H1 (cell line): ENCODE data around the gene PAK5. TPM values are rescaled to one million over a fixed set of nuclear protein-coding genes. Genes with fewer than 3 reads are reported as not detected.

ENCODE experiments used
- CTCF ChIA-PET: fragments of 300-600 bp; sonication (Branson Sonifier 250); formaldehyde crosslinking; loops from one replicate; lab custom pipeline; 2021; ENCODE audit not compliant: partially characterized antibody; lab: Charles Lee
- POLR2A ChIA-PET: fragments of 300-600 bp; sonication (Branson Sonifier 250); formaldehyde crosslinking; loops from one replicate; lab custom pipeline; 2021; ENCODE audit warnings: inconsistent platforms; ENCODE audit not compliant: partially characterized antibody; lab: Charles Lee
- DNase-seq, 2 experiments: peaks; one replicate each; pipeline versions ENCODE4 v3.0.0 to v3.0.0-alpha.2; 2010 to 2022; ENCODE audit warnings: low spot score in 2 of 2, low read depth in 1 of 2, mixed read lengths in 1 of 2
- FAIRE-seq: peaks from 2 replicates; lab custom pipeline; 2011; peaks lifted over from hg19 to GRCh38; lab: Jason Lieb, UNC
- H2AFZ ChIP-seq: 2 replicates; pipeline ENCODE4 v1.8.1; 2012; ENCODE audit warnings: low read length, inconsistent platforms
- H2AK5ac ChIP-seq: 2 replicates; pipeline ENCODE4 v1.6.1; 2013; ENCODE audit warnings: low read depth, low read length
- H2BK120ac ChIP-seq: replicated peaks from 2 replicates; pipeline ENCODE3; 2013; ENCODE audit warnings: low read depth, low read length, inconsistent platforms
- H2BK12ac ChIP-seq: 2 replicates; pipeline ENCODE4 v1.6.1; 2013; ENCODE audit warnings: low read depth, low read length
- H2BK15ac ChIP-seq: 2 replicates; pipeline ENCODE4 v1.6.1; 2013; ENCODE audit warnings: low read length
- H2BK20ac ChIP-seq: 2 replicates; pipeline ENCODE4 v1.6.1; 2013; ENCODE audit warnings: low read length
- H2BK5ac ChIP-seq: 2 replicates; pipeline ENCODE4 v1.6.1; 2013; ENCODE audit warnings: low read depth, low read length
- H3K14ac ChIP-seq: 2 replicates; pipeline ENCODE4 v1.6.1; 2013; ENCODE audit warnings: inconsistent platforms; ENCODE audit not compliant: insufficient read length
- H3K18ac ChIP-seq: 2 replicates; pipeline ENCODE4 v1.6.1; 2013; ENCODE audit warnings: low read length; ENCODE audit errors: extremely low read depth
- H3K23ac ChIP-seq: 2 replicates; pipeline ENCODE4 v1.6.1; 2013; ENCODE audit warnings: inconsistent platforms; ENCODE audit not compliant: insufficient read length
- H3K23me2 ChIP-seq: 2 replicates; pipeline ENCODE4 v1.6.1; 2013; ENCODE audit warnings: low read depth, low read length
- H3K27ac ChIP-seq: 2 replicates; pipeline ENCODE4 v1.6.1; 2011; ENCODE audit warnings: low read depth, low read length, inconsistent platforms
- H3K27me3 ChIP-seq, 4 experiments: replicated peaks in 1 of 4; 1 replicate in 1 of 4; 2 replicates in 3 of 4; pipeline versions ENCODE4 v1.6.1 to v1.8.1; 2011 to 2013; ENCODE audit warnings: low read length in 3 of 4, mild to moderate bottlenecking in 3 of 4, inconsistent platforms in 2 of 4, mixed read lengths in 2 of 4, moderate library complexity in 1 of 4; ENCODE audit not compliant: control insufficient read depth in 3 of 4, insufficient read depth in 3 of 4; ENCODE audit errors: extremely low read depth in 1 of 4
- H3K36me3 ChIP-seq, 4 experiments: 2 replicates each; pipeline versions ENCODE4 v1.6.1 to v1.8.1; 2011 to 2013; ENCODE audit warnings: mild to moderate bottlenecking in 4 of 4, low read length in 3 of 4, moderate library complexity in 2 of 4, control low read depth in 1 of 4, inconsistent platforms in 1 of 4; ENCODE audit not compliant: insufficient read depth in 4 of 4, control insufficient read depth in 2 of 4
- H3K4ac ChIP-seq: replicated peaks from 2 replicates; pipeline ENCODE3; 2013; ENCODE audit warnings: low read length, low read depth, mixed read lengths, inconsistent platforms; ENCODE audit not compliant: insufficient read length
- H3K4me1 ChIP-seq, 4 experiments: replicated peaks in 1 of 4; 1 replicate in 1 of 4; 2 replicates in 3 of 4; pipeline versions ENCODE4 v1.6.1 to v1.8.1; 2011 to 2013; ENCODE audit warnings: low read length in 3 of 4, inconsistent platforms in 2 of 4, mixed read lengths in 1 of 4; ENCODE audit not compliant: insufficient read depth in 4 of 4, control insufficient read depth in 3 of 4
- H3K4me2 ChIP-seq, 2 experiments: 2 replicates each; pipeline versions ENCODE4 v1.6.1 to v1.8.1; 2011 to 2013; ENCODE audit warnings: low read depth in 2 of 2, low read length in 2 of 2, control low read depth in 1 of 2, inconsistent platforms in 1 of 2, mild to moderate bottlenecking in 1 of 2; ENCODE audit not compliant: insufficient read depth in 1 of 2
- H3K4me3 ChIP-seq, 4 experiments: fragments of 200-600, 300-600 bp in 1 of 4; sonication (generic), shearing (Covaris generic), sonication (Bioruptor Twin) in 1 of 4; 2 replicates each; pipeline versions ENCODE4 v1.5.1 to v1.8.1; 2011 to 2016; ENCODE audit warnings: low read length in 4 of 4, low read depth in 3 of 4, control low read depth in 2 of 4, inconsistent platforms in 2 of 4, mild to moderate bottlenecking in 2 of 4, mixed read lengths in 1 of 4, moderate library complexity in 1 of 4; ENCODE audit not compliant: insufficient read depth in 2 of 4; ENCODE audit errors: extremely low read depth in 1 of 4
- H3K56ac ChIP-seq: replicated peaks from 2 replicates; pipeline ENCODE3; 2013; ENCODE audit warnings: low read depth, mild to moderate bottlenecking, mixed read lengths, low read length, inconsistent platforms; ENCODE audit not compliant: insufficient read length
- H3K79me1 ChIP-seq: 2 replicates; pipeline ENCODE4 v1.6.1; 2013; ENCODE audit warnings: low read depth, low read length, control low read depth
- H3K79me2 ChIP-seq, 2 experiments: 2 replicates each; pipeline versions ENCODE4 v1.6.1 to v1.8.1; 2012 to 2013; ENCODE audit warnings: low read length in 2 of 2, mild to moderate bottlenecking in 2 of 2, inconsistent platforms in 1 of 2; ENCODE audit not compliant: insufficient read depth in 2 of 2, control insufficient read depth in 1 of 2
- H3K9ac ChIP-seq, 4 experiments: replicated peaks in 1 of 4; 1 replicate in 1 of 4; 2 replicates in 3 of 4; pipeline versions ENCODE4 v1.6.1 to v1.8.1; 2011 to 2013; ENCODE audit warnings: low read depth in 3 of 4, low read length in 3 of 4, control low read depth in 2 of 4, mild to moderate bottlenecking in 2 of 4, moderate library complexity in 2 of 4, inconsistent platforms in 1 of 4; ENCODE audit errors: extremely low read depth in 1 of 4
- H3K9me3 ChIP-seq, 2 experiments: 2 replicates each; pipeline versions ENCODE4 v1.6.1 to v1.8.1; 2012 to 2013; ENCODE audit warnings: mild to moderate bottlenecking in 2 of 2, moderate library complexity in 2 of 2, control low read depth in 1 of 2, inconsistent platforms in 1 of 2, low read depth in 1 of 2, low read length in 1 of 2, mixed read lengths in 1 of 2; ENCODE audit not compliant: insufficient read depth in 2 of 2
- H4K20me1 ChIP-seq, 2 experiments: replicated peaks in 1 of 2; 2 replicates each; pipeline versions ENCODE3 to v1.8.1; 2011 to 2013; ENCODE audit warnings: inconsistent platforms in 2 of 2, low read length in 2 of 2, mild to moderate bottlenecking in 1 of 2; ENCODE audit not compliant: insufficient read depth in 2 of 2, control insufficient read depth in 1 of 2
- H4K5ac ChIP-seq: 2 replicates; pipeline ENCODE4 v1.6.1; 2013; ENCODE audit warnings: low read length, low read depth, mixed read lengths, inconsistent platforms; ENCODE audit not compliant: insufficient read length
- H4K8ac ChIP-seq: 2 replicates; pipeline ENCODE4 v1.8.0; 2013; ENCODE audit warnings: mild to moderate bottlenecking, moderate library complexity, low read length, inconsistent platforms; ENCODE audit not compliant: insufficient read depth; ENCODE audit errors: extremely low read depth
- H4K91ac ChIP-seq: replicated peaks from 2 replicates; pipeline ENCODE3; 2013; ENCODE audit warnings: low read length, mixed read lengths, inconsistent platforms; ENCODE audit not compliant: insufficient read length
- BCL11A ChIP-seq, 2 experiments: IDR thresholded peaks; one replicate each; pipeline ENCODE4 v1.6.1; 2011; ENCODE audit warnings: low read depth in 2 of 2, low read length in 2 of 2, mild to moderate bottlenecking in 2 of 2
- RNF2 ChIP-seq: fragments of 200-900, 300-1000 bp; sonication (generic); IDR thresholded peaks from 2 replicates; pipeline ENCODE4 v1.7.1; 2016; ENCODE audit warnings: borderline replicate concordance, low read depth, mild to moderate bottlenecking, antibody characterized with exemption, low read length; ENCODE audit not compliant: poor library complexity, severe bottlenecking; ENCODE audit errors: missing control alignments
- SAP30 ChIP-seq: fragments of 300-600 bp; sonication (generic); IDR thresholded peaks from 2 replicates; pipeline ENCODE4 v1.7.1; 2012; ENCODE audit warnings: low read length, moderate library complexity, mild to moderate bottlenecking, inconsistent platforms; ENCODE audit not compliant: insufficient read depth, insufficient replicate concordance
- SRF ChIP-seq: IDR thresholded peaks from 2 replicates; pipeline ENCODE4 v1.6.1; 2011; ENCODE audit warnings: mild to moderate bottlenecking, low read depth, low read length, moderate library complexity
- SUZ12 ChIP-seq: fragments of 200-600 bp; sonication (generic); IDR thresholded peaks from 2 replicates; pipeline ENCODE4 v1.6.1; 2012; ENCODE audit warnings: mild to moderate bottlenecking, inconsistent platforms, low read length, moderate library complexity, mixed read lengths
- TBP ChIP-seq: IDR thresholded peaks from 2 replicates; pipeline ENCODE4 v1.6.1; 2011; ENCODE audit warnings: low read depth, low read length, improper control_type of control experiment
- WGBS, 2 experiments: shearing (Covaris generic) in 1 of 2; methylation state at CpG; one replicate each; pipeline versions ENCODE4 v1.1.6 to v1.1.7; 2013 to 2015; ENCODE audit warnings: low lambda C conversion rate in 2 of 2, mixed read lengths in 2 of 2, inconsistent platforms in 1 of 2, low coverage in 1 of 2, missing lambda C conversion rate in 1 of 2; ENCODE audit not compliant: insufficient replicate concordance in 2 of 2, insufficient coverage in 1 of 2, insufficient read length in 1 of 2; ENCODE audit errors: extremely low coverage in 1 of 2, missing lambda C conversion rate in 1 of 2; 5-methylcytosine and 5-hydroxymethylcytosine counted together
- polyA plus RNA-seq, 7 experiments: library from polyadenylated mRNA; depleted of rRNA in 3 of 7; stranded (reverse) in 5 of 7; unstranded in 2 of 7; fragments of >200 nt in 5 of 7; fragments of 200-250 nt in 2 of 7; gene quantifications; 1 replicate in 5 of 7; 2 replicates in 1 of 7; 4 replicates in 1 of 7; pipeline versions ENCODE4 v1.2.1 to v1.2.3, GENCODE V29; 2011 to 2013; ENCODE audit warnings: missing spikeins in 2 of 7, mixed read lengths in 2 of 7
- total RNA-seq: library from RNA; stranded (reverse); fragmentation: NEBNext Ultra II Directional; extraction: Animal tissue kit (Norgen Biotek cat#: 25700); gene quantifications from 2 replicates; pipeline ENCODE4 v1.2.1, GENCODE V29; 2021

PAK5 gene
- total and polyA plus RNA-seq, 2 of the 8 experiments (the other 6 are each of a cell fraction or from before 2014, with no cell fraction given), result 0.54 to 0.80 TPM

DNA sequence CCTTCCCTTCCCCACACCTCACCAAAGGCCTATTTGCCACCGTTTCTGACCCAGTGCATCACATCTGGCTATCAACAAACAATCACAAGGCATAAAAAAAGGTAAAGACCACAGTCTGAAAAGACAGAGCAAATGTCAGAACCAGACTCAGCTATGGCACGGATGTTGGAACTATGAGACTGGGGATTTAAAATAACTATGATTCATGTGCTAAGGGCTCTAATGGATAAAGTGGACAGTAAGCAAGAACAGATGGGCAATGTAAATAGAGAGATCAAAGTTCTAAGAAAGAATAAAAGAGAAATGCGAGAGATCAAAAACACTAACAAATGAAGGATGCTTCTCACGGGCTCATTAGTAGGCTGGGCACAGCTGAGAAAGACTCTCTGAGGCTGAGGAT, 225.0 kb downstream of the PAK5 start:
- no peak overlapping the region for H4K5ac ChIP-seq
- ChIA-PET CTCF (interaction anchor here (0.7 to 7.4 kb wide), 16 partner anchors 12 to 860 kb away, joined by 3 to 132 read pairs (median 4); no protein-coding TSS in a partner anchor), POLR2A (no interaction called here)
- no peaks in the 10 kb centered on the region for H4K20me1 ChIP-seq
- H3K18ac ChIP-seq, result no peak overlapping the region
- no peak overlapping the region for H4K8ac ChIP-seq
- no peak overlapping the region for H2BK20ac ChIP-seq
- FAIRE-seq (no peak), DNase-seq (no peak)
- H3K27ac ChIP-seq, result no peak overlapping the region
- WGBS, 2 experiments, result 85% methylated on average over 4 of the region's 4 CpGs; no CpG with 5 or more reads in 1 of the 2 experiments
- no peaks in the 10 kb centered on the region for H3K23me2 ChIP-seq
- no peak overlapping the region for H3K4me2 ChIP-seq
- H2BK15ac ChIP-seq, result 0 out of 2 replicates have a peak overlapping the region, but pooled peaks have one; percentile 32
- no peaks in the 10 kb centered on the region for H3K79me2 ChIP-seq
- H3K4me1 ChIP-seq, result peaks cover 0 to 2% (median 0%) of the 10 kb centered on the region in 4 experiments; a peak in 1 of 7 replicates
- H3K9ac ChIP-seq, result no peak overlapping the region
- no peak overlapping the region for H2BK12ac ChIP-seq
- H3K14ac ChIP-seq, result no peak overlapping the region
- H3K23ac ChIP-seq, result no peak overlapping the region
- H3K36me3 ChIP-seq, result no peaks in the 10 kb centered on the region
- H3K9me3 ChIP-seq, result no peaks in the 10 kb centered on the region
- no peaks in the 10 kb centered on the region; a peak in 1 of 7 replicates for H3K27me3 ChIP-seq
- no peak overlapping the region for H4K91ac ChIP-seq
- H2BK5ac ChIP-seq, result no peak overlapping the region
- no peaks in the 10 kb centered on the region for H3K79me1 ChIP-seq
- no peak overlapping the region for H3K4ac ChIP-seq
- H3K56ac ChIP-seq, result no peak overlapping the region
- H2AK5ac ChIP-seq, result no peak overlapping the region
- H2AFZ ChIP-seq, result no peak overlapping the region
- no peak for TF ChIP-seq SAP30
- TF ChIP-seq SRF, result no peak
- no peak for TF ChIP-seq SUZ12
- no peak for TF ChIP-seq BCL11A (IDR thresholded peaks at IDR 0.05; ENCODE audit: low read depth in 2 of 2, low read length in 2 of 2)
- no peak for TF ChIP-seq TBP
- TF ChIP-seq RNF2, result no peak
- no peak overlapping the region for H2BK120ac ChIP-seq
- H3K4me3 ChIP-seq, result no peak overlapping the region
